Frontal cortex (tissue), 4 donors: ENCODE data around the gene UBE2G2. TPM values are rescaled to one million over a fixed set of nuclear protein-coding genes. Genes with fewer than 3 reads are reported as not detected.

Source experiments
- DNase-seq, 2 donors: peaks; one replicate each; pipeline ENCODE4 v3.0.0; 2012; ENCODE audit warnings: low spot score in 2 of 2
- FAIRE-seq: peaks from 2 replicates; lab custom pipeline; 2012; peaks lifted over from hg19 to GRCh38; lab: Jason Lieb, UNC
- total RNA-seq: library from RNA; depleted of rRNA; stranded (reverse); fragments of >200 nt; gene quantifications from one replicate; pipeline ENCODE4 v1.2.3, GENCODE V29; 2014
- donor health status: control.
- donor health status: control.
- donor health status: control.

The UBE2G2 gene
- total RNA-seq, result 39.9 TPM

- no peak for FAIRE-seq
- peak; percentile 97 for DNase-seq
These were observed at the start of gene UBE2G2 for GRCh38 chr21:44801468-44802395. TSS of gene UBE2G2 (minus strand) at chr21:44801820. CDS start at chr21:44801748, 72 bp downstream.

GRCh38 chr21:44850905-44851657 lies 49.5 kb upstream of the UBE2G2 start:
- no peak for DNase-seq
- no peak for FAIRE-seq

GRCh38 chr21:44850208-44850800 lies 48.7 kb upstream of the UBE2G2 start:
- FAIRE-seq (no peak), DNase-seq (no peak)

- DNase-seq (no peak), FAIRE-seq (no peak)
These were observed 48.1 kb upstream of the UBE2G2 start for GRCh38 chr21:44849616-44850130.

GRCh38 chr21:44848821-44849521 lies 47.4 kb upstream of the UBE2G2 start:
- FAIRE-seq (no peak), DNase-seq (no peak)

GRCh38 chr21:44847261-44848056 lies 45.8 kb upstream of the UBE2G2 start:
- no peak for FAIRE-seq
- no peak for DNase-seq

- DNase-seq, result peak; percentile 60 to 82
- no peak for FAIRE-seq
These were observed 45.1 kb upstream of the UBE2G2 start for GRCh38 chr21:44846485-44847260.

GRCh38 chr21:44846224-44846484 lies 44.5 kb upstream of the UBE2G2 start:
- DNase-seq (no peak), FAIRE-seq (no peak)

- FAIRE-seq (no peak), DNase-seq (peak; percentile 65 to 72)
These were observed 44.0 kb upstream of the UBE2G2 start for GRCh38 chr21:44845418-44846223.

- DNase-seq (no peak), FAIRE-seq (no peak)
These were observed 42.6 kb upstream of the UBE2G2 start for GRCh38 chr21:44844256-44844655.

GRCh38 chr21:44842721-44843445 lies 41.3 kb upstream of the UBE2G2 start:
- FAIRE-seq, result no peak
- no peak for DNase-seq

- no peak for DNase-seq
These were observed 40.5 kb upstream of the UBE2G2 start for GRCh38 chr21:44842087-44842486.

GRCh38 chr21:44840771-44841170 lies 39.2 kb upstream of the UBE2G2 start:
- no peak for DNase-seq

More at GRCh38 chr21:44842087-44842486, 40.5 kb upstream of the UBE2G2 start:
- FAIRE-seq, result no peak

GRCh38 chr21:44838951-44839350 lies 37.3 kb upstream of the UBE2G2 start:
- no peak for FAIRE-seq
- no peak for DNase-seq

More at GRCh38 chr21:44840771-44841170, 39.2 kb upstream of the UBE2G2 start:
- FAIRE-seq, result no peak

GRCh38 chr21:44838039-44838895 lies 36.6 kb upstream of the UBE2G2 start:
- no peak for FAIRE-seq
- DNase-seq, result no peak

- DNase-seq, result no peak
- FAIRE-seq, result no peak
These were observed 35.9 kb upstream of the UBE2G2 start for GRCh38 chr21:44837537-44837936.
